A549 (cell line): ENCODE measurements around the gene RPN2.

Experiments
- EP300 ChIP-seq, 2 experiments: fragments of >200 bp; sonication (Bioruptor Twin); formaldehyde crosslinking; IDR thresholded peaks; 2 replicates in 1 of 2; 3 replicates in 1 of 2; pipeline ENCODE4 v1.6.1; 2016 to 2017
- JUN ChIP-seq, 2 experiments: fragments of >200 bp; sonication (Bioruptor Twin); formaldehyde crosslinking; IDR thresholded peaks; 2 replicates in 1 of 2; 3 replicates in 1 of 2; pipeline ENCODE4 v1.6.1; 2016 to 2017
- JUNB ChIP-seq: fragments of >200 bp; sonication (Bioruptor Twin); formaldehyde crosslinking; IDR thresholded peaks from 2 replicates; pipeline ENCODE4 v1.6.1; 2016
- POLR2A ChIP-seq: IDR thresholded peaks from 2 replicates; pipeline ENCODE4 v1.6.1; 2012; ENCODE audit warnings: mild to moderate bottlenecking, low read length
- POLR2AphosphoS2 ChIP-seq: conservative IDR thresholded peaks from 2 replicates; pipeline ENCODE4 v1.6.1; 2012; ENCODE audit warnings: low read length, improper control_type of control experiment, inconsistent platforms
- TF ChIP-seq, protein P1 (sequence below): fragments of >200 bp; sonication (Bioruptor Twin); formaldehyde crosslinking; IDR thresholded peaks from 3 replicates; pipeline ENCODE4 v1.5.1; 2016
- TF ChIP-seq, protein P2 (sequence below): fragments of 200-600 bp; sonication (generic); IDR thresholded peaks from 2 replicates; pipeline ENCODE4 v1.6.1; 2016; ENCODE audit warnings: antibody characterized with exemption, mild to moderate bottlenecking, moderate library complexity
- TF ChIP-seq, protein P3 (sequence below): IDR thresholded peaks from 2 replicates; pipeline ENCODE4 v1.6.1; 2012

DNA sequence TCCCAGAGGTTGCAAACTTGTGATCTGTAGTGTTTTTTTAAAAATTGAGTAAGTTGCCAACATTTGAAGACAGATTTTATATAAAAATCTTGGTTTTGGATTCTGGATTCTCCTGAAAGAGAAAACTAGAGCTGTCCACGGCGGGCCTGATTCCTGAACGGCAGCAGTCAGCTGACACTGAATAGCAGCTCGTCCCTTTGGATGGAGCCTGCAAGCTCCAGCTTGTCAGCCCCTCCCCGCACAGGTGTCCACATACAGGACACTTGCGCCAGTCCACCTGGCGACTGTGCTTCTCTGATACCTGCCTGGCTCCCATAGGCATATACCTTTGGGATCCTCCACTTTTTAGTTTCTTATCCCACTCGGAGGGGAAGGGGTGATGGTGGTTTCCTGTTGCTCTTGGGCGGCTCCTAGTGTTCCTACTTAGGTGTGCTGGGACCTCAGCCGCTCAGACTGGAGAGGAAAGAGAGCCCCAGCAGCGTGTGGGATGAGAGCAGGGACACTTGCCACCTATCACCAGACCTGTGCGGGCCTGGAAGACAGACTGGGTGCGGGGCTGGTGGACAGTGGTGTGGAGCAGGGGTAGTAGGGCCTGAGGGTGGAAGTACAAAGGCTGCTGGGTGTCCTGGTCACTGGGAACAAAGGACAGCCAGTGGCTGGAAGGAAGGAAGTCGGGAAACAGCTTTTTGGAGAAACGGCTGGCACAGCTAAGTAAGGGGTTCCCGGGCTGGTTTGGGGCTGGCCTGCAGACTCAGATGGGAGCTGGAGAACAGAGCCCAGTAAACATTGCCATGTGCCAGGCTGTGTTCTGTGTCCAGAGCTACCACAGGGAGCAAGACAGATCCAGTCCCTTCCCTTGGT is 64.2 kb downstream of the RPN2 start:
- no peak for TF ChIP-seq JUN (IDR thresholded peaks at IDR 0.05)
- TF ChIP-seq, protein P1, sequence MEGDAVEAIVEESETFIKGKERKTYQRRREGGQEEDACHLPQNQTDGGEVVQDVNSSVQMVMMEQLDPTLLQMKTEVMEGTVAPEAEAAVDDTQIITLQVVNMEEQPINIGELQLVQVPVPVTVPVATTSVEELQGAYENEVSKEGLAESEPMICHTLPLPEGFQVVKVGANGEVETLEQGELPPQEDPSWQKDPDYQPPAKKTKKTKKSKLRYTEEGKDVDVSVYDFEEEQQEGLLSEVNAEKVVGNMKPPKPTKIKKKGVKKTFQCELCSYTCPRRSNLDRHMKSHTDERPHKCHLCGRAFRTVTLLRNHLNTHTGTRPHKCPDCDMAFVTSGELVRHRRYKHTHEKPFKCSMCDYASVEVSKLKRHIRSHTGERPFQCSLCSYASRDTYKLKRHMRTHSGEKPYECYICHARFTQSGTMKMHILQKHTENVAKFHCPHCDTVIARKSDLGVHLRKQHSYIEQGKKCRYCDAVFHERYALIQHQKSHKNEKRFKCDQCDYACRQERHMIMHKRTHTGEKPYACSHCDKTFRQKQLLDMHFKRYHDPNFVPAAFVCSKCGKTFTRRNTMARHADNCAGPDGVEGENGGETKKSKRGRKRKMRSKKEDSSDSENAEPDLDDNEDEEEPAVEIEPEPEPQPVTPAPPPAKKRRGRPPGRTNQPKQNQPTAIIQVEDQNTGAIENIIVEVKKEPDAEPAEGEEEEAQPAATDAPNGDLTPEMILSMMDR = no peak
- TF ChIP-seq, protein P2, sequence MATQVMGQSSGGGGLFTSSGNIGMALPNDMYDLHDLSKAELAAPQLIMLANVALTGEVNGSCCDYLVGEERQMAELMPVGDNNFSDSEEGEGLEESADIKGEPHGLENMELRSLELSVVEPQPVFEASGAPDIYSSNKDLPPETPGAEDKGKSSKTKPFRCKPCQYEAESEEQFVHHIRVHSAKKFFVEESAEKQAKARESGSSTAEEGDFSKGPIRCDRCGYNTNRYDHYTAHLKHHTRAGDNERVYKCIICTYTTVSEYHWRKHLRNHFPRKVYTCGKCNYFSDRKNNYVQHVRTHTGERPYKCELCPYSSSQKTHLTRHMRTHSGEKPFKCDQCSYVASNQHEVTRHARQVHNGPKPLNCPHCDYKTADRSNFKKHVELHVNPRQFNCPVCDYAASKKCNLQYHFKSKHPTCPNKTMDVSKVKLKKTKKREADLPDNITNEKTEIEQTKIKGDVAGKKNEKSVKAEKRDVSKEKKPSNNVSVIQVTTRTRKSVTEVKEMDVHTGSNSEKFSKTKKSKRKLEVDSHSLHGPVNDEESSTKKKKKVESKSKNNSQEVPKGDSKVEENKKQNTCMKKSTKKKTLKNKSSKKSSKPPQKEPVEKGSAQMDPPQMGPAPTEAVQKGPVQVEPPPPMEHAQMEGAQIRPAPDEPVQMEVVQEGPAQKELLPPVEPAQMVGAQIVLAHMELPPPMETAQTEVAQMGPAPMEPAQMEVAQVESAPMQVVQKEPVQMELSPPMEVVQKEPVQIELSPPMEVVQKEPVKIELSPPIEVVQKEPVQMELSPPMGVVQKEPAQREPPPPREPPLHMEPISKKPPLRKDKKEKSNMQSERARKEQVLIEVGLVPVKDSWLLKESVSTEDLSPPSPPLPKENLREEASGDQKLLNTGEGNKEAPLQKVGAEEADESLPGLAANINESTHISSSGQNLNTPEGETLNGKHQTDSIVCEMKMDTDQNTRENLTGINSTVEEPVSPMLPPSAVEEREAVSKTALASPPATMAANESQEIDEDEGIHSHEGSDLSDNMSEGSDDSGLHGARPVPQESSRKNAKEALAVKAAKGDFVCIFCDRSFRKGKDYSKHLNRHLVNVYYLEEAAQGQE = no peak
- TF ChIP-seq EP300 (IDR thresholded peaks at IDR 0.05) = no peak
- TF ChIP-seq, protein P3, sequence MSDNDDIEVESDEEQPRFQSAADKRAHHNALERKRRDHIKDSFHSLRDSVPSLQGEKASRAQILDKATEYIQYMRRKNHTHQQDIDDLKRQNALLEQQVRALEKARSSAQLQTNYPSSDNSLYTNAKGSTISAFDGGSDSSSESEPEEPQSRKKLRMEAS = no peak
- TF ChIP-seq JUNB = no peak
- no peak for TF ChIP-seq POLR2A
- TF ChIP-seq POLR2AphosphoS2 = 0 out of 2 replicates have a peak, but pooled peaks have one; percentile 61
